ENCODE results near the gene SARS1.

SARS1 gene

GRCh38 chr1:109266965-109267364 lies 53.2 kb downstream of the SARS1 start:
- intact Hi-C loops (cut with DNase I), result loop anchor here (10.0 kb wide), 2 partner anchors 128 to 152 kb away; partner anchors contain the start of genes ELAPOR1 and SORT1
- DNase-seq, result no peak

- DNase-seq, result peak in 1 of 42 donors; percentile 24
- intact Hi-C loops (cut with DNase I), result loop anchor here (10.0 kb wide), 2 partner anchors 127 to 153 kb away; partner anchors contain the start of genes ELAPOR1 and SORT1
Observed at GRCh38 chr1:109267743-109268300, 54.1 kb downstream of the SARS1 start.

- intact Hi-C loops (cut with DNase I), result loop anchor here (10.0 kb wide), 2 partner anchors 126 to 154 kb away; partner anchors contain the start of genes ELAPOR1 and SORT1
- peak in 3 of 42 donors; percentile 52 to 64 (median 52) for DNase-seq
Observed at GRCh38 chr1:109268431-109269211, 54.9 kb downstream of the SARS1 start.

GRCh38 chr1:109269212-109269980 lies 55.7 kb downstream of the SARS1 start:
- DNase-seq, result peak in 1 of 42 donors; percentile 29
- intact Hi-C loops (cut with DNase I), result loop anchor here (10.0 kb wide), 2 partner anchors 125 to 155 kb away; partner anchors contain the start of genes ELAPOR1 and SORT1

- no peak for DNase-seq
- intact Hi-C loops (cut with DNase I), result loop anchor here (10.0 kb wide), 3 partner anchors 125 to 265 kb away; partner anchors contain the start of genes ELAPOR1, GPR61 and SORT1
Observed at GRCh38 chr1:109269981-109270622, 56.4 kb downstream of the SARS1 start.

- intact Hi-C loops (cut with DNase I), result loop anchor here (10.0 kb wide), 1 partner anchor 264 kb away; the partner anchor contains the start of gene GPR61
- DNase-seq, result no peak
Observed at GRCh38 chr1:109270623-109271317, 57.1 kb downstream of the SARS1 start.

GRCh38 chr1:109271458-109271857 lies 57.7 kb downstream of the SARS1 start:
- DNase-seq, result no peak
- intact Hi-C loops (cut with DNase I), result loop anchor here (10.0 kb wide), 1 partner anchor 263 kb away; the partner anchor contains the start of gene GPR61

GRCh38 chr1:109272021-109272799 lies 58.5 kb downstream of the SARS1 start:
- intact Hi-C loops (cut with DNase I), result loop anchor here (10.0 kb wide), 1 partner anchor 263 kb away; the partner anchor contains the start of gene GPR61
- DNase-seq, result peak in 1 of 42 donors; percentile 21

- intact Hi-C loops (cut with DNase I), result loop anchor here (10.0 kb wide), 1 partner anchor 262 kb away; the partner anchor contains the start of gene GPR61
- no peak for DNase-seq
Observed at GRCh38 chr1:109272831-109273547, 59.3 kb downstream of the SARS1 start.

- DNase-seq, result no peak
- intact Hi-C loops (cut with DNase I), result loop anchor here (10.0 kb wide), 1 partner anchor 261 kb away; the partner anchor contains the start of gene GPR61
Observed at GRCh38 chr1:109273570-109274288, 60.0 kb downstream of the SARS1 start.

GRCh38 chr1:109274533-109275476 lies 61.1 kb downstream of the SARS1 start:
- intact Hi-C loops (cut with DNase I), result loop anchor here (5.0 to 10.0 kb wide), 2 partner anchors 37 to 260 kb away; partner anchors contain the start of gene GPR61
- peak in 4 of 42 donors; percentile 27 to 60 (median 49) for DNase-seq

GRCh38 chr1:109275706-109276345 lies 62.1 kb downstream of the SARS1 start:
- intact Hi-C loops (cut with DNase I), result loop anchor here (5.0 to 10.0 kb wide), 2 partner anchors 36 to 259 kb away; partner anchors contain the start of gene GPR61
- no peak for DNase-seq

GRCh38 chr1:109277434-109278204 lies 63.9 kb downstream of the SARS1 start:
- intact Hi-C loops (cut with DNase I), result loop anchor here (5.0 to 10.0 kb wide), 2 partner anchors 35 to 257 kb away; partner anchors contain the start of gene GPR61
- peak in 41 of 42 donors; percentile 66 to 95 (median 87) for DNase-seq

All from head of caudate nucleus (tissue), 42 donors.